ENCODE measurements around the gene RSPO3.

DNA sequence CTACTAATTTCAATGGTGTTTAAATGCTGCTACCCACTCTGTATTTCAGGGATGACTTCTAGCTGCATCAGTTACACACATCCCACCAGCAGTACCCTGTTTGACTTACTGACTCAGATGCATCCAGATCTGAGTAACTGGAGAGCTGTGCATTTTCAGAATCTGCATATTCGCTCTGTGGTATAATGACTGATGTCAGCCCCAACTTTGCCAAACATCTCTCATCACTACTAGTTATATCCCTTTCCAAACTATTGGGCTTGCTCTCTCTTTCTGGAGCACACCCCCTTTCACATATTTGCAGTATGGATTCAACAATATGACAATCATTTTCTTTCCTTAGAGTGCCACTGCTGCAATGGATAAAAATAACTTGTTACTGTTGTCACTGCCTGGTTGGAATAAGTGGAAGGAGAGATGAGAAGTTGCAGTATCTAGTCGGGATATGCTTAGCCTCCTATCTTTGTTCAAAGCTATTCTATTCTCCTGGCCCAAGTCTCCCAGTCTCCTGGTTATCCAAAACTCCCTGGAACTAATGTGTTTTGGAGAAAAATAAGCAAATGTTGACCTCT lies 3.3 kb upstream of the RSPO3 start:
- no peak for TF ChIP-seq POLR2A (IDR thresholded peaks at IDR 0.05; ENCODE audit: low read depth, low read length)
- no peak for TF ChIP-seq POLR2AphosphoS5 (IDR thresholded peaks at IDR 0.05; ENCODE audit: low read depth, low read length)
